Upper lobe of left lung (tissue), 6 donors: ENCODE measurements around the gene RAPGEF5. TPM values are rescaled to one million over a fixed set of nuclear protein-coding genes. Genes with fewer than 3 reads are reported as not detected.

ENCODE experiments used
- small RNA-seq, 4 donors: library from RNA; depleted of rRNA; stranded (forward); fragments of <200 nt; gene quantifications; one replicate each; pipeline ENCODE3, GENCODE V24; 2016
- total RNA-seq, 6 donors: library from RNA; depleted of rRNA in 4 of 6; stranded (reverse); fragments of >200 nt in 4 of 6; gene quantifications; one replicate each; pipeline versions ENCODE4 v1.1.0 to v1.2.1, GENCODE V29; 2016 to 2021
- donor health status: DM: no; HTN: no; CAD: no; lungs with moderate emphysema.
- donor health status: DM: no; HTN: yes; CAD: no; lungs with severe emphysema.

Gene RAPGEF5
- total RNA-seq, 6 donors from 2014 or later: 68.1 to 206 (median 101) TPM

Small RNA genes lying within 50 kb of the gene (small RNA-seq; reads per million reads assigned to genes)
- gene RNA5SP227: 0 to 0.11 (median 0) reads per million in 4 donors

Other genes starting within 250 kb of the RAPGEF5 start
- gene STEAP1B, start 143.0 kb upstream of the RAPGEF5 start, total RNA-seq: 1 to 10 TPM in 1 of 6 donors, under 1 TPM in 2, not detected in 3; 0.30 to 2.1 (median 0.92) TPM